DMS53 treated with DMSO at 0.1 percent for 48 hours (cell line): Measurements from ENCODE around the gene CYB5RL.
"Not testable (repeated sequence)": the region's sequence is repeated elsewhere in the genome, so short reads cannot be mapped to it uniquely, and the experiment has no call there.

Experiments
- DNase-seq: peaks from one replicate; lab custom pipeline; 2025; ENCODE audit not compliant: unreplicated experiment; lab: John Stamatoyannopoulos, UW

The CYB5RL gene

DNA sequence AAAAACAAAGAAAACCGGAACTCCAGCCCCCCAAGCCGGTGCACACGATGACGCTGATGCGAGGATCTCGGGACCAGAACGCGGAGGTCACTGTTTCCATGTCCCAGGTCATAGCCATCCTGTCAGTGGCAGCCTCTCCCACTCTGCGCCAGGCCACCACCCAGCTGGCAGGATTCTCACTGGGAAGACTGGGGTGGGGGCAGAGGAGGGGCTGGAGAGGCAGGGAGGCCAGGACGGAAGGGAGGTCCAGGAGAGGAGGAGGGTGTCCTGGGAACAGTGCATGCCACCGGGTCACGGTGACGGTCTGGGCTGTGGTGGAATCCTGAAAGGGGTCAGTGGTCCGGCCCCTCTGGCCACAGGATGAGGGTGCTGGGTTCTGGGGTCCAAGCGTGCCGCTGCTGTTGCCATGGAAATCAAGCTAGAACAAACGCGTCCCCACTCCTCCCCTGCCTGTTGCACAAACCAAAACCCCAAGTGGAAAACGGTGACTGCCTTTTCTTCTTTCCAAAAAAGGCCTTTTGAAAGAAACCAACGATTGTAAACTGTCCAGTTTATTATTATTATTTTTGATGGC, 26.2 kb upstream of the CYB5RL start:
- no peak for DNase-seq

DNA sequence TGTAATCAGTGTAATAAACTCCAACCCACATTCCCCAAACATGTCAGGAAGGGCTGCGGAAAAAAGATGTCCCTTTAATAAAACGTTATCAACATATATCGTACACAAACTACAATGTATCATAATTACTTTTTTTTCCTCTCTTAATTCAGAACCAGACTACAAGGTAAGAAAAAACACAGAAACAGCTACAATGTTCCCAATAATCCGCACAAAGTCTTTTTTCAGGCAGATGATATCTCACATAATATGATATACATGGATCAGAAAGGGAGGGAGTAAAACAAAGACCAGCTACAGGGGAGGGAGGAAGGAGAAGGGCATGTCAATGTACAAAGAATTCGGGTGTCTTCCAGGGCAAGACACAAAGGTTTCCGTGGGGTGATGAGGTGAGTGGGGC, 25.5 kb upstream of the CYB5RL start:
- DNase-seq, result no peak

DNA sequence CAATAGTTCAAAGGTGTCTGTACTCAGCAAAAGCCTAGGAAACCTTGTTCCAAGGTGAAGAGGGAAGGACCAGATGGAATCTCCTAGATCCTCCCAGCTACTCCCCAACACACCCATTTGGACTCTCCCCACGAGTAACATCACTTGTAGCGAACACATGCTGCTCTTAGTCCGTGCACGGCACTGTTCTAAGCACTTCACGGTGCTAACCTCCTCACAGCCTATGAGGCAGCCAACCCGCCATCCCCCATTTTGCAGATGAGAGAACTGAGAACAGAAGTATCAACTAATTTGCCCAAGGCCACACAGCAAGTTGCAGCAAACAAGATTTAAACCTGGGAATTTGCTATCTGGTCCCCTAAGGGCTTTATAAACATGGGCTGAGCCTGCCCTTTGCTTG, 24.4 kb upstream of the CYB5RL start:
- no peak for DNase-seq

DNA sequence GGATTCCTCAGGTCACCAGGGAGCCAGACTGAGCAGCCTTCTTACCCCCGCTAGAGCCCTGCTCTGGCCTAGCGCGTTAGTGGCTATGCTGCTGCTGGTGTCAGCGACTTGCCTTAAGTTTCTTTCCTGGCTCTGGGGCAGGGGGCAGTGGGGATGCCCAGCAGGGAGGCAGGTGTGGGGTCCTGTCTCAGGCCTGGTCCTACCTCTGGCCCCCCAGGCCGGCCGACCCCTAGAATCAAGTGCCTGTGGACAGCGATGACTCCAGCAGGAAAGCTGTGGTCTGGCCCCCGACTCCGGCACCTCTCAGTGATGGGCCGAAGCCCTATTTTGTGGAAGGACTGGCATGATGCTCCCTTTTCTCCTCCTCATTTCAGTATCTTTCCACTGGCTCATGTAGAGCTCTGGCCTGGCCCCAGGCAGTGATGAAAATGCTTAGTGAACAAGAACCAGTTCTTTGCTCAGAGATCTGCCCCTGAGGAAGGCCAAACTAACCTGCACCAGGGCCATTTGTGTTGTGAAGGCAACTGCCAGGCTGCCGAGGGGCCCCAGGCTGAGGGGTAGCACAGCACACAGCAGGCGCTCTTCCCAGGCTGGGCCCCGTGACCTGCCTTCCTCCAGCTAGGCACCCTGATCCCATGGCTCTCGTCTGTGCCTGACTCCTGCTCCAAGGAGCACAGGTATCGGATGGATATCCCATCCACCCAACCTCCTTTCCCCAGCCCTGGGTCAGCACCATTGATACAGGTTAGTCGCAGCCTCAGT, 23.8 kb upstream of the CYB5RL start:
- no peak for DNase-seq

DNA sequence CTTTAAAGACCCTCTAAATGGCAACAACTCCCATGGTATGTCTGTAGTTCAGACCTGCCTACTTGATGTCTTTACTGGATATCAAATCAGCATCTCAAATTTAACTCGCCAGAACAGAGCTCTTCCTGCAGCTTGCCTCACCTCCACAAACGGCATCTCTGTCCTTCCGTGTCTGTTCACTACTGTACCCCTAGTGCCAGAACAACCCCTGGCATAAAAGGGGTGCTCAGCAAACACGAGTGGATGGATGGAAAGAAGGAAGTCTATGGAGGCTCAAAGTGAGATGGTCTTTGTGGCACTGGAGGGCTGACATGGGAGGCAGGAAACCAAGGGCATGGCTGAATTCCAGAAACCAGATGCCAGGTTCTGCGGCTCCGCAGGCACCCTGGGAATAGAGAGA, 22.9 kb upstream of the CYB5RL start:
- DNase-seq, result no peak

DNA sequence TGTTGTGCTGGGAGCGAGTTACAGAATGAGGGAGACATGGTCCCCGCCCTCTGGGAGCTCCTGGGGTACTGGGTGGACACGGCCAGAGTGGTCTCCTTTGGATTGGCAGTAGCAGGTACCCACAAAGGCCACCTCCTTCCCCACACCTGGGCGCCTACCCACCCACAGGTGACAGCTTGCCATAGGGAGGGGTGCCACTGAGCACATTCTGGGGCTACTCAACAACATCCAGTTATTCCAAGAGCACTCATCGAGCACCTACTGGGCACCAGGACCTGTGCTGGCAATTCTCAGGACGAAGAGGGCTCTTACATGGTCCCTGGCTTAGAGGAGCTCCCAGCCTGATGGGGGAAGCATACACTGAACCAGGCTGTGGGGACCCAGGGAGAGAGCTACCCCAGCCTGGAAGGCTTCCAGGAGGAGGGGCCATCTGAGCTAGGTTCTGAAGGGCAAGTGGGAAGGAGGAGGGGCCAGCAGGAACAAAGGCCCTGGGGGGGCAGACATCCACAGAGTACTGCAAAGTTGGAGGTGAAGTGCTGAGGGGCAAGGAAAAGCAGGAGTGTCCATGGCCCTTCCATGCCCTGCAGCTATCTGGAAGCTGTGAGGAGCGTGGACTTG, 22.1 kb upstream of the CYB5RL start:
- DNase-seq, result no peak

DNA sequence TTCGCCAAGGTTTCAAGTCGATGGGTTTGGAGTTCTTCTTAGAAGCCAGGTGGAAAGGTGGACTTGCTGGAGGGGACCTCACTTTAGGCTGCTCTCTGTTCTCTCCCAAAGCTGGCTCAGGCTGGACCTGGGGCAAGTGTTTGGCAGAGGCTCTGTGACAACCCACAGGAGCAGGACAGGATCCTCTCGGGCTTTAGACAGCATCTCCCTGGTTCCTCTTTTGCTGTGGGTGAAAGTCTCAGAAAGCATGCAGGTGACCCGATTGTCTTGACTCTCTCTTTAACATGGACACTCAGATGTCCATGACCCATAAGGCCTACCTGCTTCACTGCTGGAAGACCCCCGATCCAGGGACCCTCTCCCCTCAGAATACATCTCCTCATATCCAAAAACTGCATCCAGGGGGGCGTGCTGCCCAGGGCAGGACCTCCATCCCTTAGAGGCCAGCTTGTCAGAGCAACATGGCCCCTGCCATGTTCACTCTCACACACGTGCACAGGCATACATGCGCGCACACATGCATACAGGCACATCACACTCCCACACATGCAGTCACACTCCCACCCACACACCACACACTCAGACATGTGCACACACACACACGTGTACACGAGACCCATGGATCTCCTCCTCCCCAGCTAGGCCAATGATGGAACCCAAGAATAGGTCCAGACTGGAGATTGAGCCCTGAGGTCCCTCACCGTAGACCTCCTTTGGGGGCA, 21.4 kb upstream of the CYB5RL start:
- DNase-seq, result no peak

DNA sequence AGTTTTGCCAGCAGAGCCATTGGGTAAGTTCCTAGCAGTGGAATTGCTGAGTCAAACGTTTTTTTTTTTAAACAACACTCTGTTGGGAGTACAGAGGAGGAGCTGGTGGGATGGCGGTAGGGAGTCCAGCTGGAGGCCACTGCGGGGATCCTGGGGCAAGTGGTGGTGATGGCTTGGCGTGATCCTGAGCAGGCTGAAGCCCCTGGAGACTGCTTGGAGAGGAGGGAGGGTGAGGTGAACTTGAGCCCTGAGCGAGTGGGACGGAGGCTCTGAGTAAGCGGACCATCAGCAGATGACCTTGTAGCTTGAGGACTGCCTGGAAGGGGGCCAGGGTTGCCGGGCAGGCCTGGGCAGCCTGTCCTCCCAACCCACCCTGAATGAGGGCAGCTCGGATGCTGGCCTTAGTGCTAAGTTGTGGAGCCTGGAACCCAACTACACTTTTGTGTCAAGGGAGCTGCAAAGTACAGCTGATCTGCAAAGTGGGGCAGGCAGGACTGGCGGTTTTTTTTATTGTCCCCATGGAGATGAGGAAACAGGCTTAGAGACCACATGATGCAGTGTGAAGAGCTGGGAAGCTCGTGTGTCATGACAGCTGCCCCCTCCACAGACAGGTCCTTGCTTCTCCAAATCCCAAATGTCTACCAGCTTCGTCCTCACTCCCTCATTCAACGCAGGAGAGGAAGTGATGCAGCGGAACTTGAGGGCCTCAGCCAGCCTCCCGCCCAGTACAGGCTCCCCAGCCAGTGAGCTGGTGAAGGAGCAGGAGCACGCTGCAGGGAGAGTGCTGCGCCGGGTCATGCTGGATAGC, 20.4 kb upstream of the CYB5RL start:
- DNase-seq, result no peak

DNA sequence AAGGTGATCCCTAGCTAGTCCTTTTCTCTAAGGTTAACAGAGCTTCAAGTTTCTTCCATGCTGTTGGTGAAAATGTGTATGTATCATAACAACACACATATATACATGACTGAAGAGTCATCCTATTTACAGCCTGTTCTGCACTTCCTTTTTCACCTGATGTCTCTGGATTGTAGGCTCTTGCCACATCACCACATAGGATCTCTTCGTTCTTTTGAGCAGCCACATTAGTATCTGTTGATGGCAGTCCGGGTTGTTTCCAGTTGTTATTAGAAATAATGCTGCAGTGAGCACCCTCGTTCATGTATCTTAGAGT, 19.8 kb upstream of the CYB5RL start:
- DNase-seq, result no peak

DNA sequence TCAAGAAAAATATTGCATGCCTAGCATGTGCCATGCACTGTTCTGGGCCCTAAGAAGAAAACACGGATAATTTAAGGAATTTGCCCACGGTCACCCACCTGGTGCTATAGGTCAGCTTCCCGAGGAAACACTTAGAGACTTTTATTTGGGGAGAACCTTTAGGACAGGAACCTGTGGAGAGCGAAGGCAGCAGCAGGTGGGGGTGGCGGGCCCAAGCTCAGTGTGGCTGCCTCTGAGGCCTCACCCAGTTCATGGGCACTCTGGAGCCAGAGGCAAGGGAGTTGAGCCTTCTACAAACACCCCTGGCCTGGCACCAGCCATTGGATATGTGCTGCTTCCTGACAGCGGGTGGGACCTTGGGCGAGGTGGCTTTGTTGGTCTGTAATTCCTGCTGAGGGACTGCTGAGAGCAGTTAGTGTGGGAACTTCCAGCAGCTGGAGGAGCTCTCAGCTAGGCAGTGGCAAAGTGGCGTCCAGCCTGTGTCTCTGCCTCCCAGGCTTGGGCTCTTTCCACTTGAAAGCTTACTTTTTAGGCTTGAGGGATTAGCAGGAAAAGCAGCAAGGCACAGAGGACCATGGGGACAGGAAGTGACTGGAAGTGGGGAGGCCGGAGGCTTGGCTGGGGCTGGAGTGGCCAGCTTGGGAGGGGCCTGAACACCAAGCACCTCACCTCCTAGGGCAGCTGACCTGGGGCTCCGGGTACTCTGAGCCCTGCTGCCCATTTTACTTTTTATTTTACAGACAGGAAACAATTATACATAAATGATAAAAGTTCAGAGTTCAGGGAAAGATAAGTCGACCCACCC, 19.3 kb upstream of the CYB5RL start:
- DNase-seq, result no peak

DNA sequence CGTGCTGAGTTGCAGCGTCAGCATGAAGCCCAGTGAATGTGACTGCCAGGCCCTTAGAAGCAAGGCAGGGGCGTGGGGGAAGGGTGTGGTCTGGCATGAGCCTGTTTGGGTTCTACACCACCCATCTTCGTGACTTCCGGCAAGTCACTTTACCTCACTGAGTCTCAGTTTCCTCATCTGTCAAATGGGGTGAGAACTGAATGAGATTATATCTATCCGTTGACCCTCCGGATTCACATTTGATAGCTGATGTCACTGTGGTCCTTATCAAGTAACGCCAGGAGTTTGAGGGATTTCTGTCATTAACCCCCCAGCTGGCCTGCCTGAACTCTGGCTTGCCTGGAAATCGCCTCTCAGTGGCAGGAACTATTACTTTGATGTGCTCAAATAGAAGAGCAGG, 15.7 kb upstream of the CYB5RL start:
- DNase-seq, result no peak

DNA sequence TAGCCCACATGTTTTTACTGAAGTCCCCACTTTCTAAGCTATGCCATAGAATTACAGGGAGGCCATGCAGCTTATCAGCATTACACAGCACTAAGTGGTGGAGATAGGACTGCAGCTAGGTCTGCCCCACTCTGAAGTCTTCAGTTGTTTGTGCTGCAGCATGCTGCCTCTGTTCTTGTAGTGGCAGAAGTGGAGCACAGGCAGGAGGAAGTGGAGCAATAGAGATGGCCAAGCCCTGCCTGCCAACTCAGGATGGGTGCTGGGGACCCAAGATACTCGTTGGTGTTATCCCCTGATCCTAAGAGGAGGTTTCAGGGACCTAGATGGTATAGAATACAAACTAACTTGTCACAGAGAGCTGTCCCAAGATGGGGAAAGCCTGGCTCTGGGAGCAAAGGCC, 13.0 kb upstream of the CYB5RL start:
- DNase-seq, result no peak

DNA sequence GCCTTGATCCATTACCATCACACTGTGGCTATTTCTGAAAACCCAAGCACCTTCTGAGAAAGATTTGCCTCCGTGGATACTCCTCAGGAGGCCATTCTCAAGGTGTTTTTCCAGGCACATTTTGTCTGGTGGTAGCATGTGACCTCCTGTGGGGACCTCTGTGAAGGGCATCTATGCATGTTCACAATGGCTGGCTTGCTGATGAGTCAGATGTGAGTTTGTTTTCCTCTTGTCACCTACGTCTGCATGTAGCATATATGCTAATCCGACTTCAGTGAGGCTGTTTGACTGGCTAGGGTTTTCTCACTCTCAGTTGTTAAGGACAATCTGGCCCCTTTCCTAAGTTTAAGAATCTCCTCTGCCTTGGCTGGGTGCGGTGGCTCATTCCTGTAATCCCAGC, 8.1 kb upstream of the CYB5RL start:
- not testable (repeated sequence) for DNase-seq

DNA sequence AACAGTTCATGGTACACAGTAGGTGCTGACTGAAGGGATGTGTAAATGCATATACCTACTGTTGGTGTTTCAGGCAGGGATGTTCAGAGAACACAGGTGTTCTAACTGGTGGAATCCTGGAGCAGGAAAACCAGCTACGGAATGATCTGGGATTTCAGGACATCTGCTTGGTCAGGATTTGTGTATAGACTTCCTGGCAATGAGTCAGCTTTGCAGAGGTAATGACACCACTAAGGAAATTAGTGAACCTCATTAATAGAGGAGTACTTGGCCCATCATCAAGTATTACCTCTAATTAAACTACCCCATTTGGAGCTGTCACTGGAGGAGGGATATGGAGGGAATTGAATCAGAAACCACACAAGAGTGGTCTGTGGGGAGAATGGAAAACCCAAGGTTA, 7.5 kb upstream of the CYB5RL start:
- no peak for DNase-seq

DNA sequence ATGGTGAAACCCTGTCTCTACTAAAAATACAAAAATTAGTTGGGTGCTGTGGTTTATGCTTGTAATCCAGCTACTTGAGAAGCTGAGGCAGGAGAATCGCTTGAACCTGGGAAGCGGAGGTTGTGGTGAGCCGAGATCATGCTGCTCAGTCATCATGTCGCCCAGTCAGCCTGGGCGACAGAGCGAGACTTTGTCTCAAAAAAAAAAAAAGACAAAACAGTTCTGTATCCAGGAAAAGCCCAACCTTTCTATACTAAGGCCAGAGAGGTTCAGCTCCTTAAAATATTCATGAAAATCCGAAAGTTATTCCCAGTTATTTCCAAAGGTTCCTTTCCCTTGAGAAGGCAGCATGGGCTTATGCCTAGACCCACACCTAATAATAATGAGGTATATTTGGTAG, 4.4 kb upstream of the CYB5RL start:
- no peak for DNase-seq

DNA sequence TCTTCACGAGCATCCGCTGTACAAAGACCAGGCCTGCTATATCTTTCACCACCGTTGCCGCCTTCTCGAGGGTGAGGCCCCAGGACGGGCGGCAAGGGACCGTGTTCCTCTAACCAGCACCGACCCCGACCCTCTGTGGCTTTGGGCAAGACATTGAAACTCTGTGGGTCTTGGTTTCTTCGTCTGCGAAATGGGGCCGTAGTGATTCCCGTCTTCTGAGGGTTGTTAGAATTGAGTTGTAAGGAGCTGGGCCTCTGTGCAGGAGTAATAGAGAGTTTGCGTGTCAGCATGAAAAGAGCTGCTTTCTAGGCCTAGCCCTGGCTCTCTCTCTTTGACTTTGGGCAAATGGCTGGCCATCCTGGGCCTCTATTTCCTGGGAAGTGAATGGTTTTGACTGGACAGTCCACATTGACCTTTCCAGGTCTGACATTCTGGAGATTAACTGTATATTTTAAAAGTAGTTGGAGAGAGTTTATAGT, 728 bp upstream of the CYB5RL start:
- no peak for DNase-seq

DNA sequence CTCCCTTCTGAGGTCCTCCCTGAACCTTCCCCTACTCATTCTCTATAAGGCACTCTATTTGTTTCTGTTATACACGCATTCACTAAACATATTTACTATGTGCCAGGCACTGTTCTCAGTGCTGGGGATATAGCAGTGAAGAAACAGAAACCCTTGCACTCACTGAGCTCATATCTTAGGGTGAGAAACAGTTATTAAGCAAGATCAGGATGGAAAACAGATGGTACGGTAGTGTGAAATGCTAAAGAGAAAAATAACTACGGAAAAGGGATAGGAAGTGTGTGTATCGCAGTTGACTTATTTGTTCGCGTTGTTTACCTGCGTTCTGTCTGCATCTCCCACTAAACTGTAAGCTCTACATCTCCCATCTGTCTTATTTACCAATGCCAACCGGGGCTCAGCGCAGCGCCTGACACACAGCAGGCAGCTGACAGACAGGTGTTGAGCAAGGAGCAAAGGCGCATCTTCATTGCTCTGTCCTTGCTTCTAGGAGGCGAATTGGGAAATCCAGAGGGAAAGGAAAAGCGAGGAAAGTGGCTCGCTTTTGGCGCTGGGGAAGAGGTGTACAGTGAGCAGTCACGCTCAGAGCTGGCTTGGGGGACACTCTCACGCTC, 572 bp downstream of the CYB5RL start:
- peak; percentile 69 for DNase-seq

DNA sequence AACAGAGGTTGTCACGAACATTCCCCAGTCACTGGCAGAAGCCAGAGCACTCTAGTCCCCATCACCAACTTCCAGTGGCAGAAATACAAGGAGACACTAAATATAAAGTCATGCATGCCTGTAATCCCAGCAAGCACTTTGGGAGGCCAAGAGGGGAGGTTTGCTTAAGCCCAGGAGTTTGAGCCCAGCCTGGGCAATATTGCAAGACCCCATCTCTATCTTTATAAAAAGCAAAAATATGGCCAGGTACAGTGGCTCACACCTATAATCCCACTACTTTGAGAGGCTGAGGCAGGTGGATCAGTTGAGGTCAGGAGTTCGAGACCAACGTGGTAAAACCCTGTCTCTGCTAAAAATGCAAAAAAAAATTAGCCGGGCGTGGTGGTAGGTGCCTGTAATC, 6.4 kb downstream of the CYB5RL start:
- no peak for DNase-seq

DNA sequence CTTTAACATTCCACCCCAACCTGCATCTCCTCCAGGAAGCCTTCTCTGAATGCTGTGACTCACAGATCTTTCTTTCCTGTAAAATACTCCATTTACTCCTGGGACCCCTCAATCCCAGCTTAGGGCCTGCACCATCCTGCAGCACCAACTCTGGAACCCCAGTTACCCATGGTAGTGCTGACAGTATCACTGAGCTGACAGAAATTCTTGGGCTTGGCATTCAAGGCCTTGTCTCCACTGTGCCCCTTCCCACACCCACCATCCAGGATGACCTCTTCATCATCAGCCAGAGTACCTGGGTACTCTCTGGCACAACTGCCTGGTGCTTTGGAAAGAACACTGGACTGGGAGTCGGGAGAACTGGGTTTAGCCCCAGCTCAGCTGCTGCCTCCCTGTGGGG, 8.3 kb downstream of the CYB5RL start:
- DNase-seq, result no peak

DNA sequence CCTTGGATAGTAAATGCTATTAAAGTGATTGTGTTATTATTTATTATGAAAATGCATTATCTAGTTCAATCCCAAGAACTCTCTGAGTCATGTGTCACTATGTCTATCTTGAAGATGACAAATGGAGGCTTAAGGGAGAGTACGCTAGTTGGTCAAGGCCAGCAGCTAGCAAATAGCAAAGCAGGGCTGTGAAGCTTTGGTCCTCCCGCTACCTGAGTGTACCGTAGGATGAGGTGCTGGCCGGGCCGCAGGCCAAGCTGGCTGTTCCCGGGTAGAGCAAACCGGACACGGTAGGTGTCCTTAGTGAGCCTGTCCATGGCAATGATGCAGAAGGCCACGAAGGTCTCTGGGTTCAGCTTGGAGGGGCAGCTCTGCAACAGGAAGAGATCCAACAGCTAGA, 9.3 kb downstream of the CYB5RL start:
- no peak for DNase-seq
